Measurements from ENCODE around the gene GRXCR2.

GRCh38 chr5:145912019-145912418 lies 39.2 kb upstream of the GRXCR2 start:
- TF ChIP-seq POLR2AphosphoS5 (IDR thresholded peaks at IDR 0.05), result no peak
- TF ChIP-seq POLR2A (IDR thresholded peaks at IDR 0.05), result no peak
- TF ChIP-seq, protein P1, sequence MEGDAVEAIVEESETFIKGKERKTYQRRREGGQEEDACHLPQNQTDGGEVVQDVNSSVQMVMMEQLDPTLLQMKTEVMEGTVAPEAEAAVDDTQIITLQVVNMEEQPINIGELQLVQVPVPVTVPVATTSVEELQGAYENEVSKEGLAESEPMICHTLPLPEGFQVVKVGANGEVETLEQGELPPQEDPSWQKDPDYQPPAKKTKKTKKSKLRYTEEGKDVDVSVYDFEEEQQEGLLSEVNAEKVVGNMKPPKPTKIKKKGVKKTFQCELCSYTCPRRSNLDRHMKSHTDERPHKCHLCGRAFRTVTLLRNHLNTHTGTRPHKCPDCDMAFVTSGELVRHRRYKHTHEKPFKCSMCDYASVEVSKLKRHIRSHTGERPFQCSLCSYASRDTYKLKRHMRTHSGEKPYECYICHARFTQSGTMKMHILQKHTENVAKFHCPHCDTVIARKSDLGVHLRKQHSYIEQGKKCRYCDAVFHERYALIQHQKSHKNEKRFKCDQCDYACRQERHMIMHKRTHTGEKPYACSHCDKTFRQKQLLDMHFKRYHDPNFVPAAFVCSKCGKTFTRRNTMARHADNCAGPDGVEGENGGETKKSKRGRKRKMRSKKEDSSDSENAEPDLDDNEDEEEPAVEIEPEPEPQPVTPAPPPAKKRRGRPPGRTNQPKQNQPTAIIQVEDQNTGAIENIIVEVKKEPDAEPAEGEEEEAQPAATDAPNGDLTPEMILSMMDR (IDR thresholded peaks at IDR 0.05), result no peak

Data from prostate gland (tissue), 2 donors.